K562 (cell line): ENCODE measurements around the gene RTP3.

Experiments used
- ARHGAP35 ChIP-seq: fragments of 450-650 bp; IDR thresholded peaks from 2 replicates; pipeline ENCODE4 v1.6.1; 2018; ENCODE audit not compliant: partially characterized antibody
- CTCF ChIP-seq, 3 experiments: IDR thresholded peaks in 2 of 3; conservative IDR thresholded peaks in 1 of 3; 2 replicates each; pipeline ENCODE4 v1.5.1; 2011 to 2012; ENCODE audit warnings: low read length in 3 of 3, mild to moderate bottlenecking in 3 of 3, control low read depth in 2 of 3, improper control_type of control experiment in 1 of 3, inconsistent platforms in 1 of 3, low read depth in 1 of 3, mixed read lengths in 1 of 3, moderate library complexity in 1 of 3; ENCODE audit not compliant: insufficient read depth in 2 of 3
- EP300 ChIP-seq: IDR thresholded peaks from 2 replicates; pipeline ENCODE4 v1.6.1; 2012; ENCODE audit warnings: low read length, improper control_type of control experiment
- ETS2 ChIP-seq: IDR thresholded peaks from 2 replicates; pipeline ENCODE4 v1.6.1; 2016; ENCODE audit warnings: borderline replicate concordance, missing genetic modification characterization, mild to moderate bottlenecking, moderate library complexity, missing compliant biosample characterization; ENCODE audit not compliant: poor library complexity, severe bottlenecking
- MYC ChIP-seq, 2 experiments: fragments of 250-450 bp in 1 of 2; sonication (Bioruptor Pico) in 1 of 2; IDR thresholded peaks; 2 replicates each; pipeline versions ENCODE4 v1.5.1 to v1.6.1; 2012 to 2021; ENCODE audit warnings: low read depth in 2 of 2, borderline replicate concordance in 1 of 2, improper control_type of control experiment in 1 of 2, low read length in 1 of 2, mild to moderate bottlenecking in 1 of 2, moderate library complexity in 1 of 2
- RAD21 ChIP-seq, 2 experiments: fragments of 250-450 bp in 1 of 2; fragments of 450-650 bp in 1 of 2; sonication (Bioruptor Pico) in 1 of 2; formaldehyde crosslinking in 1 of 2; IDR thresholded peaks in 1 of 2; conservative IDR thresholded peaks in 1 of 2; 2 replicates each; pipeline versions ENCODE4 v1.4.0 to v1.8.0; 2020 to 2022; ENCODE audit warnings: mild to moderate bottlenecking in 2 of 2, moderate library complexity in 1 of 2
- YY1 ChIP-seq, 3 experiments: IDR thresholded peaks; 2 replicates each; pipeline ENCODE4 v1.6.1; 2011; ENCODE audit warnings: low read length in 2 of 3, mild to moderate bottlenecking in 2 of 3, moderate library complexity in 2 of 3, borderline replicate concordance in 1 of 3, control low read depth in 1 of 3, low read depth in 1 of 3; ENCODE audit not compliant: insufficient read depth in 3 of 3, insufficient replicate concordance in 2 of 3, control insufficient read depth in 1 of 3, insufficient read length in 1 of 3; ENCODE audit errors: extremely low read depth in 1 of 3

- TF ChIP-seq RAD21 (CRISPR knock-in tag; conservative IDR thresholded peaks at IDR 0.05 in 1 of 2, IDR thresholded peaks at IDR 0.05 in 1 of 2), result no peak; a peak in 1 of 4 replicates
- TF ChIP-seq ARHGAP35, result no peak
- no peak for TF ChIP-seq CTCF (IDR thresholded peaks at IDR 0.05 in 2 of 3, conservative IDR thresholded peaks at IDR 0.05 in 1 of 3; ENCODE audit: insufficient read depth in 2 of 3, low read depth in 1 of 3, low read length in 3 of 3)
- TF ChIP-seq EP300, result no peak
- TF ChIP-seq ETS2, result no peak
- no peak for TF ChIP-seq YY1 (IDR thresholded peaks at IDR 0.05; ENCODE audit: borderline replicate concordance in 1 of 3, control insufficient read depth in 1 of 3, extremely low read depth in 1 of 3, insufficient read depth in 3 of 3, insufficient read length in 1 of 3, insufficient replicate concordance in 2 of 3, low read depth in 1 of 3, low read length in 2 of 3)
- no peak for TF ChIP-seq MYC (IDR thresholded peaks at IDR 0.05; ENCODE audit: low read depth, low read length)
- TF ChIP-seq MYC (CRISPR knock-in tag; IDR thresholded peaks at IDR 0.05; ENCODE audit: borderline replicate concordance, low read depth), result no peak
Measured at GRCh38 chr3:46503200-46503874, 5.6 kb downstream of the RTP3 start.
